Measurements from ENCODE around the gene XRCC4.

XRCC4 gene

DNA sequence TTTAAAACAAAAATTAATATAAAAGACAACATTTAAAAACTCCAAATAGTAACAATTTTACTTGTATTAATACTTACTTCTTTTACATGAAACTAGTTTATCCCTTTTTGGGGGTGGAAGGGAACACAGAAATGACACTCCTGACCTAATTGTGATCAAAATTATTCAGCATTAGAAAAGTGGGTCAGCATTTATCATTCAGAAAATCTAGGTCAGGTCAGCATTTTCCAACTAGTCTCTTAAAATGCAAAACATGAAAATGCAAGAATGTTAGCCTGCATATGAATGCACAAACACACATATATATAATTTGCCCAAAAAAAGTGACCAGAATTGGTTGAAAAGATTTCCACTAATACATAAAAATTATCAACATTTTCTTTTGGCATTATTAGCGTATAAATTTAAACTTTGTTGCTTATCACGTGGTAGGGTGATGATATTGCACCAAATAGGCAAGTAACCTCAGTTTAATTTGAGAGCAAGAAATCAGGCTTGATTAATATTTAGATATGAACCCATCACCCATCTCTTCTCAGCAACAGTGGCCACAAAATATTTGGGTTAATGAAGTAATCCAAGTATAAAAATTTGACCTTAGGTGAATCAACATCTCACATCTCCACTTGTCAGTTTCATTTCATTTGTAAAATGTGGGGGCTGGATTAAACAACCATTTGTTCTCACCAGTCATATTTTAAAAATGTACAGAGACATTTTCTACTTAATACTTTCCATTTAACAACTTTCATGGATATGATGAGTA, 5.9 kb upstream of the XRCC4 start:
- DNase-seq (ENCODE audit: low spot score): no peak

DNA sequence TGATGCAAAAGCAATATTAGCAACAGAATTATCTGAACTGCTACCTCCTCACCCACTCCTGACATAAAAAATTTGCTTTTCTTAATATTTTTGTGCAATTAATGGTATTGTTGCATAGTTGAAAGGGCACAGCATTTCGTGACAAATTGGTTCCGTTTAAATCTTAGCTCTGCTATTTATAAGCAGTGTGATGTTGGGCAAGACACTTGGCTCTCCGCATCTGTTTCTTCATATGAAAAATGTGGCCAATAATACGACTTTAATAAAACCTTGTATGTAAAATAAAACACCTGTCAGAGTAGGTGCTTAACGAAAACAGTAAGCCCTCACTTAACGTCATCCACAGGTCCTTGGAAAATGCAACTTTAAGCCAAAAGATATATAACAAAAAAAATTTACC, 4.4 kb upstream of the XRCC4 start:
- DNase-seq (ENCODE audit: low spot score): no peak

DNA sequence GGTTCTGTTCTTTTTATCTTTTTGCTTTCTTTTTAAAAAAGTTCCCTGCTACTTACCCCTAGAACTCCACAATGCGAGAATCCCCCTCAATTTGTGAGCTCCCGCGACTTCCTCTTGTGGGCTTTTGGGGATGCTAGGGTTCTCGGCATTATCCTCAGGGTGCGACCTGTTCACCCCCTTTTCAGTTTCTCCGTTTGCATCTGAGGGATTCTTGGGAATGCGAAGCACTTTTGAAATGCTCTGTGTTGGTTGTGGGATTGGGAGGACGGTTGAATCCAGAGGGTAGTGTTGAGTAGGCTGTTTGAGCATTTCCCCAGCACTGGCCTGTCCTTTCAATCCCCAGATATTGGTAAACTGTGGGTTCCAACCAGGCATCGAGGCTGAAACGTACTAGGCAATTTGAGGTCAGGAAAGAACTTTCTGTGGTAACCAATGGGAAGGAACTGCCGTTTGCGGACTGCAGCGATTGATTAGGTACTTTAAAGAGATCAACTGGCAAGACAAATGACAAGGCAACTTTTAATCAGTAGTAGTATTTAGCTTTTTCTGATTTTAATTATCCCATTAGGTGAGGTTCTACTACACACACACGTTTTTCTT, 415 bp downstream of the XRCC4 start:
- DNase-seq (ENCODE audit: low spot score): no peak

DNA sequence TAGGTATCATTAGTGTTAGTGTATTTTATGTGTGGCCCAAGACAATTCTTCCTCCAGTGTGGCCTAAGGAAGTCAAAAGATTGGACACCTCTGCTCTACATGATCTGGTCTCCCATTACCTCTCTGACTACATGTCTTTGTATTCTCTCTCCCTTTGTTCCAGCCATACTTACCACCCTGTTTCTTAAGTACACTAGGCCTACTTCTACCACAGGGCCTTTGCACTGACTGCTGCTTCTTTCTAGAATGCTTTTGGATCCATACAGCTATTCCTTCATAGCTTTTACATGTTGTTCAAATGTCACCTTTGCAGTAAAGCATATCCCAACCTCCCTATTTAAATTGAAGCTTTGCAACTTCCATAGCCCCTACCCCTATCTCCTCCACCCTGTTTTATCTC, 5.4 kb downstream of the XRCC4 start:
- DNase-seq (ENCODE audit: low spot score): no peak

DNA sequence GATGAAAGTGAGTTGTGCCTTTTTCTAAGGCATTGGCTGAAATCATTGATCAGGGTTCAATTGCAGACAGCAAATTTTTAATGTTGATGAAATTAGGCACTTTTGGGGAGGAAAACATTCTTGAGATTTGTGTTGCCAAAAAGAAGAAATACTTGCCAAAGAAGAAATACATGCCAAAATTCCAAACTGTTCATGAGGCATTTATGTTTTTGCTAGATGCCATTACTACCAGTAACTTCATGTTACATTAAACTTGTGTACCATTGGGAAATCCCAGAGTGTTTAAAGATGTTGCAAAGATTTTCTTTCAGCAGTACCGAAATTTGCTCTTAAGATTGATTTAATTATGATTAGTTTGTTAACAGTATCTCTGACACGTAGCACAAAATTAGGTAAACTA, 7.0 kb downstream of the XRCC4 start:
- DNase-seq (ENCODE audit: low spot score): no peak

DNA sequence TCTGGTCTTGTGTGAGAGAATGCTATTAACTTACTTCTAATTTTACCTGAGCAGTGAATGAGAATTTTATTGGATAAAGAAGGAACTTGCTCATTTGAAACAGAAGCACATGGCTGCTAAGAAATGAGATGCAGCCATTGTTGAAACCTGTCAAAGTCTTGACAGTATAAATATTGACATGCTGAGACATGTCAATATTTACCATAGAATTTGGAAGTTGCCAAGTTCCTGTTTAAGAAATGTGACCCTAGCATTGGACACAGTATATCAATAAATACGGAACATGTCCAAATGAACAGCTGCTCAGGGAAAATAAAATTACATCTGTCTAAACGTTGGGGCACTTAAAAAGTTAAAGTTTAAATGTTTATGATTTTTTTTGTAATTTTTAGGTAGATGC, 7.8 kb downstream of the XRCC4 start:
- no peak for DNase-seq (ENCODE audit: low spot score)

DNA sequence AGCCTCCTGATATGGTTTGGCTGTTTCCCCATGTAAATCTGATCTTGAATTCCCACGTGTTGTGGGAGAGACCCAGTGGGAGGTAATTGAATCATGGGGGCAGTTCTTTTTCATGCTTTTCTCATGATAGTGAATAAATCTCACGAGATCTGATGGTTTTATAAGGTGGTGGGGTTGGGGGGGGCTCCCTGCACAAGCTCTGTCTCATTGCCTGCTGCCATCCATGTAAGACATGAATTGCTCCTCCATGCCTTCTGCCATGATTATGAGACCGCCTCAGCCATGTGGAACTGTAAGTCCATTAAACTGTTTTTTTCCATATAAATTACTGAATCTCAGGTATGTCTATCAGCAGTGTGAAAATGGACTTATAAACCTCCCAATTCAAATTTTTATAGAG, 12.8 kb downstream of the XRCC4 start:
- no peak for DNase-seq (ENCODE audit: low spot score)

DNA sequence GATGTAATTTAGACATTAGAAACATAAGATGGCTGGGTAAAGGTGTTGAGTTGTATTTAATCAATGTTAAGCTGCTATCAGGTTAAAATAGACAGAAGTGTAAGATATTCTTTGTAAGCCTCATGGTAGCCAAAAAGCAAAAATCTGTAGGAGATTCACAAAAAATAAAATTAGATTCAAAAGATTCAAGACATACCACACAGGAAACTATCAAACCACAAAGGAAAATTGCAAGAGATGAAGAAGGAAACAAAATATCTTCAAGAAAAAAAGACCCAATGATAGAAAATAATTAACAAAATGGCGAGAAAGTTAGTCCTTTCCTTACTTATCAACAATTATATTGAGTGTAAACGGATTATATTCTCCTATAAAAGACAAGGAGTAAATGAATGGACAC, 15.3 kb downstream of the XRCC4 start:
- DNase-seq (ENCODE audit: low spot score): no peak

DNA sequence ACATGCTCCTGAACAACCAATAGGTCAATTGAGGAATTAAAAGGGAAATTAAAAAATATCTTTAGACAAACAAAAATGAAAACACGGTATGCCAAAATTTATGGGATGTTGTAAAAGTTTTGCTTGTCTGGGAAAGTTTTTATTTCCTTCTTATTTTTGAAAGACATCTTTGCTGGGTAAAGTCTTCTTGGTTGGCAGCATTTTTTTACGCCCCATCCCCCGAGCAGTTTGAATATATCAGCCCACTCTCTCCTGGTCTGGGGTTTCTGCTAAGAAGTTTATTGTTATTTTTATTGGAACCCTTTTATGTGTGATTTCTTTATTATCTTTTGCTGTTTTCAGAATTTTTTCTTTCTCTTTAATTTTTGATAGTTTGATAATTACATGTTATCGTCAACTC, 16.3 kb downstream of the XRCC4 start:
- no peak for DNase-seq (ENCODE audit: low spot score)

DNA sequence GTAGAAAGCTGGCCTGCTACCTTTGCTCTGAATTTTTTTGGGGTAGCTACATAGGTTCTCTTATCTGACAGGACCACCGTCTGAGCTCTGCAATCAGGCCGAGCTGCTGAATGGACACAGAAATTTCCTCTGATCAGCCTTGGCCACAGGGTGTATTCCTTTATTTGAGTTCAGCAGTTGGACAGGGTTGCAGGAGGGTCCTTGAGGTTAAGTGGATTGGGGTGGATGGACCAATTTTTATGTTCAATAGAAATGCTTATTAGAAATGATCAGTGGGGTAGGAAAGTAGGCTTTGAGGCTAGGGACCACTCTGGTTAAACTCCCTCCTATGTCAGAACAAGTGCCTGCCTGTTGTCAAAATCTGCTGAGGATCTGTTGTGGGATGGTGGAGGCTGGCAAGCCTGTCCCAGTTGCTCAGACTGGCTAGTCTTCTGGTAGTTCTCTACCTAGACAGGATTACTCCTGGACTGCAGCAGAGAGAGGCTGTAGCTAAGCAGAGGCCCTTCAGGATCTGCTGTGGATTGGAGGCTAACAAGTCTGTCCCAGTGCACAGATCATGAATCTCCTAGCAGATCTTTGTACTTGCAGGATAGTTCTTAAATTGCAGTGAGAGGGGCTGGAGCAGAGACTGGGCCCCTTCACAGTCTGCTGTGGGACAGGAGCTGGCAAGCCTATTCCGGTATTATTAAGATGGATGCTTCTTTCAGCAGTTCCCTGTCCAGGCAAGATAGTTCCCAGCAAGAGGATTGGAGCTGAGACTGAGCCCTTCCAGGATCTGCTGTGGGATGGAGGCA, 18.0 kb downstream of the XRCC4 start:
- no peak for DNase-seq (ENCODE audit: low spot score)

DNA sequence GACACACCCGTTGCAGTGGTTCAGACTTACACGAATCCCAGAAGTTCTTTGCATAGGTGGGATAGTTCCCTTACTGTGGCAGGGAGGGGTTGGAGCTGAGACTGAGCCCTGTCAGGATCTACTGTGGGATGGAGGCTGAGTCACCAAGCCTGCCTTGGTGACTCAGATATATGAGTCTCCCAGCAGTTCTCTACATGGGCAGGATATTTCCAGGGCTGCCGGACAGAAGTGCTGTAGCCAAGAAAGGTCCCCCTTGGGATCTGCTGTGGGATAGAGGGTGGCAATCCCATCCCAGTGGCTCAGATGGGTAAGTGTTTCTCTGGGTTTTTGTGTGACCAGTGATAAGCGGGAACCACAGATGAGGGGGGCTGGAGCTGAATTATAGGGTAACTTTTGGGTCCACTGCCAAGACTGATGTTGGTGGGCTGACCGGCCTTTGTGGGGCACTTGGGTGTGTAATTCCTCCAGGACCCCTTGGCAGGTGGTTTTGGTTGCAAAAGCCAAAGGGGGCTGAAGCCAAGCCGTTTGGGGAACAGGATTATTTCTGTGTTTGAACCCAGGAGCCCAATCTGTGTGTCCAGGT, 18.7 kb downstream of the XRCC4 start:
- DNase-seq (ENCODE audit: low spot score): no peak

DNA sequence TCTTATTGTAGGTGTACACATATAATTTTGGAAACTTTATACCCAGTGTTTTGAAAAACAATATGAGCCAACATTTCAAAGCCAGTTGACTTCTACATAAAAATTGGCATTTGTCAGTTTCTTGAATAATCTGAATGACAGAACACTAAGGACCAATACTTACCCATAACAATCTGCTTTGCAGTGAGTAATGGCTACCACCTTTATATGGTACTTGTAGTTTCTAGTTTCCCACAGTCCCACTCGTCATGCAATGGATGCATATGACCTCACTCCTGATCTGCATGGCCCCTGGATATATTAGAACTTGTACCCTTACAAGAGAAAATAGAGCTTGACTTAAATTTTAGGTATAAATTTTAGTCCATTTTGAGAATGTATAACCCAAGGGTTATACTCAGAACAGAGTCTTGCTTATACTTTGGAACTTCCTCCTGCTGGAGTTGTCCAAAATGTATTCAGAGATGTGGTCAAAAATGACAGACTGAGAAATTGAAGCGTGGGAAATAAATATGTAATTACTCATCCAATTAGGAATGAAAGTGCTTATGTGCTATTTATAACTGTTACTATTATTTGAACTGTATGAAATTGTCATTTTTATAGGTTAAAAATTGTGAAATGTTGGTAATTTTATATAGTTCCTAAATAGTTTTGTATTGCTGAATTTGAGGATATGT, 19.5 kb downstream of the XRCC4 start:
- no peak for DNase-seq (ENCODE audit: low spot score)

DNA sequence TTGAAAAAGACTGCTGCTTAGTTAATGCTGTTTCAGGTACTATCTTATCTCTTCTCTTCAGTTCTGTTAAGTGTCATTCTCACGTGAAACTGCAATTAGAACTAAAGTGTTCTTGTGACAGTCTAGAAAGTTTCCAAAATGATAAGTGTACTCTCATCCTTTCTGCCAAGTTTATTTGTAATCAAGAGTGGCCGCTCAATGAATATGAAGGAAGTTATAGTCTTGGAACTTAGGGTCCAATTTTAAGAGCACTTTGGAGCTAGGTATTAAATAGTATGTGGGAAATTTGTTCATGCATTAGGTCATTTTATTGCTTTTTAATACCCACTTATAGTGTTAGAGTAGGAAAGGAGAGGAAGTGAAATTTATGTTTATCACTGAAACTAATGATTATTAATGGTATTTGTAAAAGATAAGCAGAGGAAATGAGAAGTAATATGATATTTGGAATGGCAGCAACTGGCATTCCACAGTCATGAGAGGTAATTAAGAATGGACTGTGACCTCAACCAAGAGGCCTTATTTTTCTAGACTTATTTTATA, 20.4 kb downstream of the XRCC4 start:
- no peak for DNase-seq (ENCODE audit: low spot score)

DNA sequence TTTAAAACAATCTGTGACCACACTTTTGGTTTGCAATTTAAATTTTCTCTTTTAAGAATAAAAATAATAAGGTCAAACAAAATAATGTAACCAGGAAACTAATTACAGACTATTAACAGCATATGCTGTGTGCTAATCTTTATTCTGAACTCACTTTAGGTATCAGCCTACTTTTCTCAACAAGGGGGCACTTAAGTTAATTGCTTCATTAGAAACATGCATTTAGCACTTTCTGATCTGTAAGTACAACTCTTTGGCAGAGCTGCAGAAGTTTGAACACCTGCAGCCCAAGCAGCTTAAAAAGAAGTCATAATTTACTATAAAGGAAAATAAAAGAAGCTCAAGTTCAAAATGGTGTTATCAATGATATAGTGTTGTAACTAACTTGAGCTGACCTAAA, 21.7 kb downstream of the XRCC4 start:
- no peak for DNase-seq (ENCODE audit: low spot score)

DNA sequence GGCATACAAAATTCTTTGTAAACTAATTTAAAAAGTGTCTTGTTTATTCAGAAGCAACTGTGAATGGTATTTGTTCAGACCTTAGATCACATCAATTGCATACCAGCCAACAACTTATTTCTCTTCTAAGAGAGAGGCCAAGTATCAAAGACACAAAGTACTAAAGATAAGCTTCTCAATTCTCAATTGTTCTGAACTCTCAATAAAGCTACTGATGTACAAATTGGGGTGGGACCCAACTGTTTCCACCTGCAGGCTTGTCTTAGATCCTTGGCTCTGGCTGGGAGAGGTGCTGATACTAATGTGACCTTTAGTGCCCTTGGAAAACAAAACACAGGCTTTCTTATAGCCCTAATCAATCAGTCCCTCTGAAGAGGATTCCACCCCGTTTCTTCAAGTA, 22.1 kb downstream of the XRCC4 start:
- DNase-seq (ENCODE audit: low spot score): no peak

DNA sequence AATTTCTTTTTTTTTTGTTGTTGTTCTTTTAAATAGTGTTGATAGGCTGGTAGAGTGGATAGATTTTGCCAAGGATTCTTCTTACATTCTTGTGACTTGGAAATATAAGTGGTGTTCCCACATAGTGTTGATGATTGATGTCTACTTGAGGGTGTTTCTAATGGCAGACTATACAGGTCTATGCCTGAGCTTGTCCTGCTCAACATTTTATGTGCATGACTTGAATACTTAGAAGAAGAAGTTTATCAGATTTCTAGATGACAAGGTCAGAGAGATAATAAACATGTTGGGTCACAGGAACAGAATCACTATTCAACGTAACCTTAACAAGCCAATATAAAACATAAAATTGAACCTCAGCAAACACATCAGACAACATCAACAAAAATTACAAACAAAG, 24.2 kb downstream of the XRCC4 start:
- no peak for DNase-seq (ENCODE audit: low spot score)

DNA sequence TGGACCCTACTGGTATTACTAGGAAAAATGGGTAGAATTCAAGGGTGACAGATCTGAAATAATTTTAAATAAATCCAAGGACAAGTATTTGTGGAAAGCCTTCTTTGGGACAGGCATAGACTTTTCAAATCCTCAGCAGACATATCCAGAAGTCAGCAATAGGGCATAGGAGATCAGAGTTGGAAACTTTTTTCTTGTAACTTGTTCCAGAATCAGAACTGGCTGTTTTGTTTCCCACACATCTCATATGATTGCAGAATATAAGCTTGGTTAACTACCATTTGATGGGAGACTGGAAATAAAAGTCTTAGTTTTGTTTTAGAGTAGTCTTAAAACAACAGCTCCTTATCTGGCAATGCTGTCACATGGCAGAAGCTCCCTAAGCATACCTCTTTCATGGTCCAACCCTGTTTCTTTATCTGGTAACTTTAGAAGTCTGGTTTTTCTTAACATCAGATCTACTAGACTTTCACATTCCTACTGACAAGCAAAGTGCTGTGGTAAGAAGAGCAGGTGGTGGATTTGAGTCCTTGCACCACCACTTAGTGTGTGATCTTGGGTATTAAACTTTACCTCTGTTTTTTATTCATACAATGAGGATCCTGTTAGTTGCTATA, 25.1 kb downstream of the XRCC4 start:
- DNase-seq (ENCODE audit: low spot score): no peak

DNA sequence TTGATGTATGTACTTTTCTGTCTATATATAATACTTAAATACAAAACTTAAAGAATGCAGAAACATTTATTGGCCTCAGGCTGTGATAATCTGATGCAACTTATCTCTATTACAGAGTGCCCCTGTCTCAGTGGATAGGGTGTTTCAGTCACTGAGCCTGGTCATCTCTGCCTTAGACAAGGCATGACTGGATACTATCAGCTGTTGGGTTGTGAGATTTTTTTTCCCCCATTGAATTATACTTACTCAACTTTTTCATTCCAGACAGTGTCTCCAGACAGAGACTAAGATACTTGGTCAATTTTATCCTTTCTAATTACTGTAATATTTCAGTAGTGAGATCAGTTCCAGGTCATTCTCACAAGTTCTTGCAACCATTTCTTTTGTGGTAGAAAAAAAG, 26.7 kb downstream of the XRCC4 start:
- DNase-seq (ENCODE audit: low spot score): no peak

DNA sequence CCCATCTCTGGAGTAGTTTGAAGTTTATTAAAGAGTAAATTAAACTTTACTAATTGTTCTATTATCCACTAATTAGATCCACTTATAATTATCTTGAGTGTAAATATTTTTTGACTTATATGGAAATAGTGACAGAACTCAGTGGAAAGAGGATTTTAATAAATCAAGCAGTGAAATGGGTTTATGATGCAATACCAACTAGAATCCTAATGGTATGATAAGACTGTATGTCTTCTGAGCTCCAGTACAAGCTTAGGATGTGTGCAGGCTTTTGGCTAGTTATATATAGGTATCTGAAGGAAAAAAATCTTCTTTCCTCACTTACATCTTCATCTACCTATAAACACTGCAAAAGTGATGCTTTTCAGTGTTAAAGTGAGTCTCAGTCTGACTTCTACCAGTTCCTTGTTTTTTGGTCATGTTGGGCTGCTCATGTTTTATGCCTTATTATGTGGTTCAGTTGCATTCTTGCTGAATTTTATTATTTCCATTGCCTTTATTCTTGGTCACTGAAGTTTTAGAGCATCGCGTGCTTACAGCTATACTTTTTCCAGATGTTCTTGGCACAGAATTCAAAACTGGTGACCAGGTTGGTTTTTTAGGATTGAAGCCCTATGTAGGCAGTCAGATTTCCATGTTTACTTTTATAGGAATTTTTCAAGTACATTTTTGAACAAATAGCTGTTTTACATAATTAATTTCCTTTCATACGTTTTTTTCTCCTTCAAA, 30.5 kb downstream of the XRCC4 start:
- no peak for DNase-seq (ENCODE audit: low spot score)

DNA sequence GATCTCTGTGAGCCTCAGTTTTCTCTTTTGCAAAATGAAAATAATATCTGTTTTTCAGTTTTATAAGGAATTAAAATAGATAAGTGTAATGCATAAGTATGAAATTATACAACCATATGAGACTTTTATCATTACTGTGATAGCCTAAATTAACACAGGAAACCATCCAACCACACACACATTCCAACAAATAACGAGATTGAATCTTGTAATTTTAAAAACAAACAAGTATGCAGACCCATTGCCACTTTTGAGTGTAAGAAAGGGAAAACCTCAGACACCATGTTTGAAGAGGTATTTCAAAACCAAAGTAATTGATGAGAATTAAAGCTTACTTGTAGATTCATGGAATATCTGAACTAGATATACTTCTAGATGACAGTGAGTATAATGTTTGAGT, 32.0 kb downstream of the XRCC4 start:
- no peak for DNase-seq (ENCODE audit: low spot score)

DNA sequence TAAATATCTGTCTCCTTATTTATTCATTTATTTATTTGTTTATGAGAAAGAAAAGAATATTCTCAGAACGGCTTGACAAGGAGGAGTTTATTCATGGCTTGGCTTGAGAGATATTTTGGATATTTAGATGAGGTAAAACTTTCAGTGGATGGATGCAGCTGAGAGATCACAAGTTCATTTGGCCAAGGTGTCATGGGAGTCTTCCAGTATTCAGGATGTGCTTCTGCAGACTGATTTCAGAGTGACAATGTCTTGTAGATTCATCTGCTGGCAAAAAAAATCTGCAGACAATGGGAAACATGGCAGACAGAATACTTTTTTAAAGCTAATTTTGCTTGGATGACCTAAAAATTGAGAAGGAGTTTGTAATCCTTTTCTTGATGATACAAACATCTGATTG, 38.5 kb downstream of the XRCC4 start:
- no peak for DNase-seq (ENCODE audit: low spot score)

All from HuH-7 (cell line).